ENCODE results near the gene SULT4A1.

SULT4A1 gene

GRCh38 chr22:43825651-43826050 is 36.7 kb downstream of the SULT4A1 start:
- Histone ChIP-seq H4K91ac (ENCODE audit: low read depth, low read length, poor library complexity) (no peak overlapping the region), H3K27ac (replicated peaks; ENCODE audit: low read length) (no peak overlapping the region), H3K4ac (ENCODE audit: low read length) (no peak overlapping the region), H2BK5ac (ENCODE audit: low read length) (no peak overlapping the region), H4K8ac (ENCODE audit: low read depth, low read length) (no peak overlapping the region), H3K4me3 (ENCODE audit: low read length in 2 of 2) (no peak overlapping the region), H2AK5ac (ENCODE audit: low read depth, low read length) (no peak overlapping the region), H3K4me2 (ENCODE audit: insufficient read depth, low read length, poor library complexity, severe bottlenecking) (no peak overlapping the region), H3K36me3 (replicated peaks in 1 of 2; ENCODE audit: control insufficient read depth in 2 of 2, insufficient read depth in 2 of 2, low read length in 2 of 2) (peaks cover 2 to 44% of the 10 kb centered on the region in 2 donors), H3K18ac (ENCODE audit: low read length) (no peak overlapping the region), H2BK15ac (ENCODE audit: low read length) (no peak overlapping the region), H3K27me3 (ENCODE audit: control insufficient read depth in 3 of 3, insufficient read depth in 3 of 3, low read depth in 1 of 3, low read length in 3 of 3) (no peaks in the 10 kb centered on the region), H2BK120ac (ENCODE audit: low read depth, low read length) (no peak overlapping the region), H3K23ac (ENCODE audit: low read depth, low read length, poor library complexity) (no peak overlapping the region), H3K79me1 (ENCODE audit: low read depth, low read length) (peaks cover 2% of the 10 kb centered on the region), H3K4me1 (ENCODE audit: control insufficient read depth in 2 of 2, insufficient read depth in 1 of 2, low read depth in 1 of 2, low read length in 2 of 2) (peaks cover 19 to 20% of the 10 kb centered on the region in 2 donors), H3K9ac (ENCODE audit: low read depth, low read length, poor library complexity) (no peak overlapping the region), H2BK12ac (ENCODE audit: low read length) (no peak overlapping the region), H3K9me3 (replicated peaks in 1 of 2; ENCODE audit: control insufficient read depth in 2 of 2, insufficient read depth in 1 of 2, low read depth in 1 of 2, low read length in 2 of 2) (peaks cover 0 to 7% of the 10 kb centered on the region in 2 donors), H3K14ac (ENCODE audit: low read length) (no peak overlapping the region), H2AFZ (ENCODE audit: low read length) (no peak overlapping the region)
- no CpG with 5 or more reads among the region's 11 CpGs for WGBS, 2 donors (ENCODE audit: extremely low coverage in 2 of 2, insufficient read length in 2 of 2, insufficient replicate concordance in 1 of 2)
- DNase-seq (ENCODE audit: low spot score): no peak

- Histone ChIP-seq H3K36me3 (replicated peaks in 1 of 2; ENCODE audit: control insufficient read depth in 2 of 2, insufficient read depth in 2 of 2, low read length in 2 of 2) (peaks cover 2 to 36% of the 10 kb centered on the region in 2 donors), H3K23ac (ENCODE audit: low read depth, low read length, poor library complexity) (no peak overlapping the region), H3K27ac (replicated peaks; ENCODE audit: low read length) (no peak overlapping the region), H3K18ac (ENCODE audit: low read length) (peak overlapping the region; percentile 35), H2BK12ac (ENCODE audit: low read length) (no peak overlapping the region), H2BK15ac (ENCODE audit: low read length) (no peak overlapping the region), H3K4me1 (ENCODE audit: control insufficient read depth in 2 of 2, insufficient read depth in 1 of 2, low read depth in 1 of 2, low read length in 2 of 2) (peaks cover 20% of the 10 kb centered on the region in 2 donors), H3K9ac (ENCODE audit: low read depth, low read length, poor library complexity) (no peak overlapping the region), H3K79me1 (ENCODE audit: low read depth, low read length) (peaks cover 2% of the 10 kb centered on the region), H3K4me2 (ENCODE audit: insufficient read depth, low read length, poor library complexity, severe bottlenecking) (peak overlapping the region; percentile 22), H2BK5ac (ENCODE audit: low read length) (no peak overlapping the region), H3K14ac (ENCODE audit: low read length) (no peak overlapping the region), H3K4ac (ENCODE audit: low read length) (no peak overlapping the region), H2AK5ac (ENCODE audit: low read depth, low read length) (peak overlapping the region; percentile 24), H2BK120ac (ENCODE audit: low read depth, low read length) (no peak overlapping the region), H2AFZ (ENCODE audit: low read length) (no peak overlapping the region), H3K4me3 (ENCODE audit: low read length in 2 of 2) (no peak overlapping the region), H3K27me3 (ENCODE audit: control insufficient read depth in 3 of 3, insufficient read depth in 3 of 3, low read depth in 1 of 3, low read length in 3 of 3) (no peaks in the 10 kb centered on the region), H3K9me3 (replicated peaks in 1 of 2; ENCODE audit: control insufficient read depth in 2 of 2, insufficient read depth in 1 of 2, low read depth in 1 of 2, low read length in 2 of 2) (peaks cover 0 to 9% of the 10 kb centered on the region in 2 donors), H4K91ac (ENCODE audit: low read depth, low read length, poor library complexity) (no peak overlapping the region), H4K8ac (ENCODE audit: low read depth, low read length) (no peak overlapping the region)
- no peak for DNase-seq (ENCODE audit: low spot score)
- WGBS, 2 donors (ENCODE audit: extremely low coverage in 2 of 2, insufficient read length in 2 of 2, insufficient replicate concordance in 1 of 2): no CpG with 5 or more reads among the region's 26 CpGs
These were observed 37.4 kb downstream of the SULT4A1 start for GRCh38 chr22:43824724-43825420.

GRCh38 chr22:43823911-43824665 is 38.2 kb downstream of the SULT4A1 start:
- H3K36me3 ChIP-seq (replicated peaks in 1 of 2; ENCODE audit: control insufficient read depth in 2 of 2, insufficient read depth in 2 of 2, low read length in 2 of 2): peaks cover 2 to 32% of the 10 kb centered on the region in 2 donors
- H4K8ac ChIP-seq (ENCODE audit: low read depth, low read length): no peak overlapping the region
- peaks cover 0 to 9% of the 10 kb centered on the region in 2 donors for H3K9me3 ChIP-seq (replicated peaks in 1 of 2; ENCODE audit: control insufficient read depth in 2 of 2, insufficient read depth in 1 of 2, low read depth in 1 of 2, low read length in 2 of 2)
- H3K18ac ChIP-seq (ENCODE audit: low read length): peak overlapping the region; percentile 67
- no peak overlapping the region for H3K23ac ChIP-seq (ENCODE audit: low read depth, low read length, poor library complexity)
- peaks cover 20% of the 10 kb centered on the region in 2 donors for H3K4me1 ChIP-seq (ENCODE audit: control insufficient read depth in 2 of 2, insufficient read depth in 1 of 2, low read depth in 1 of 2, low read length in 2 of 2)
- H3K4ac ChIP-seq (ENCODE audit: low read length): no peak overlapping the region
- no CpG with 5 or more reads among the region's 17 CpGs for WGBS, 2 donors (ENCODE audit: extremely low coverage in 2 of 2, insufficient read length in 2 of 2, insufficient replicate concordance in 1 of 2)
- H3K27ac ChIP-seq (replicated peaks; ENCODE audit: low read length): no peak overlapping the region
- no peak overlapping the region for H2BK12ac ChIP-seq (ENCODE audit: low read length)
- no peak overlapping the region for H4K91ac ChIP-seq (ENCODE audit: low read depth, low read length, poor library complexity)
- H2AFZ ChIP-seq (ENCODE audit: low read length): no peak overlapping the region
- H3K14ac ChIP-seq (ENCODE audit: low read length): no peak overlapping the region
- H3K4me2 ChIP-seq (ENCODE audit: insufficient read depth, low read length, poor library complexity, severe bottlenecking): no peak overlapping the region
- H3K4me3 ChIP-seq (ENCODE audit: low read length in 2 of 2): no peak overlapping the region
- H2BK5ac ChIP-seq (ENCODE audit: low read length): no peak overlapping the region
- DNase-seq (ENCODE audit: low spot score): no peak
- no peak overlapping the region for H2BK120ac ChIP-seq (ENCODE audit: low read depth, low read length)
- no peak overlapping the region for H2AK5ac ChIP-seq (ENCODE audit: low read depth, low read length)
- H3K27me3 ChIP-seq (ENCODE audit: control insufficient read depth in 3 of 3, insufficient read depth in 3 of 3, low read depth in 1 of 3, low read length in 3 of 3): no peaks in the 10 kb centered on the region
- H3K79me1 ChIP-seq (ENCODE audit: low read depth, low read length): peaks cover 2% of the 10 kb centered on the region
- H2BK15ac ChIP-seq (ENCODE audit: low read length): no peak overlapping the region
- H3K9ac ChIP-seq (ENCODE audit: low read depth, low read length, poor library complexity): no peak overlapping the region

- Histone ChIP-seq H3K9me3 (replicated peaks in 1 of 2; ENCODE audit: control insufficient read depth in 2 of 2, insufficient read depth in 1 of 2, low read depth in 1 of 2, low read length in 2 of 2) (peaks cover 0 to 9% of the 10 kb centered on the region in 2 donors), H2BK120ac (ENCODE audit: low read depth, low read length) (no peak overlapping the region), H4K8ac (ENCODE audit: low read depth, low read length) (no peak overlapping the region), H2AK5ac (ENCODE audit: low read depth, low read length) (peak overlapping the region; percentile 37), H3K9ac (ENCODE audit: low read depth, low read length, poor library complexity) (no peak overlapping the region), H3K4ac (ENCODE audit: low read length) (no peak overlapping the region), H3K4me1 (ENCODE audit: control insufficient read depth in 2 of 2, insufficient read depth in 1 of 2, low read depth in 1 of 2, low read length in 2 of 2) (peaks cover 14 to 20% of the 10 kb centered on the region in 2 donors), H3K27me3 (ENCODE audit: control insufficient read depth in 3 of 3, insufficient read depth in 3 of 3, low read depth in 1 of 3, low read length in 3 of 3) (no peaks in the 10 kb centered on the region), H4K91ac (ENCODE audit: low read depth, low read length, poor library complexity) (no peak overlapping the region), H2BK12ac (ENCODE audit: low read length) (no peak overlapping the region), H2BK15ac (ENCODE audit: low read length) (peak overlapping the region; percentile 3), H3K14ac (ENCODE audit: low read length) (peak overlapping the region; percentile 86), H3K79me1 (ENCODE audit: low read depth, low read length) (peaks cover 2% of the 10 kb centered on the region), H3K18ac (ENCODE audit: low read length) (peak overlapping the region; percentile 52), H3K23ac (ENCODE audit: low read depth, low read length, poor library complexity) (no peak overlapping the region), H3K4me3 (ENCODE audit: low read length in 2 of 2) (no peak overlapping the region), H2AFZ (ENCODE audit: low read length) (no peak overlapping the region), H3K36me3 (replicated peaks in 1 of 2; ENCODE audit: control insufficient read depth in 2 of 2, insufficient read depth in 2 of 2, low read length in 2 of 2) (peaks cover 2 to 26% of the 10 kb centered on the region in 2 donors), H3K4me2 (ENCODE audit: insufficient read depth, low read length, poor library complexity, severe bottlenecking) (no peak overlapping the region), H2BK5ac (ENCODE audit: low read length) (no peak overlapping the region), H3K27ac (replicated peaks; ENCODE audit: low read length) (no peak overlapping the region)
- DNase-seq (ENCODE audit: low spot score): no peak
- no CpG with 5 or more reads among the region's 13 CpGs for WGBS, 2 donors (ENCODE audit: extremely low coverage in 2 of 2, insufficient read length in 2 of 2, insufficient replicate concordance in 1 of 2)
These were observed 38.9 kb downstream of the SULT4A1 start for GRCh38 chr22:43823353-43823908.
